HG03064 (cell line): ENCODE measurements around the gene PLIN4.

Experiments used
- ATAC-seq: cut with Tn5 transposase; IDR thresholded peaks from one replicate; pipeline ENCODE4 v1.9.1; 2021; ENCODE audit warnings: low read depth; ENCODE audit not compliant: unreplicated experiment

PLIN4 gene

GRCh38 chr19:4464815-4465581 lies 53.3 kb downstream of the PLIN4 start:
- no peak for ATAC-seq

DNA sequence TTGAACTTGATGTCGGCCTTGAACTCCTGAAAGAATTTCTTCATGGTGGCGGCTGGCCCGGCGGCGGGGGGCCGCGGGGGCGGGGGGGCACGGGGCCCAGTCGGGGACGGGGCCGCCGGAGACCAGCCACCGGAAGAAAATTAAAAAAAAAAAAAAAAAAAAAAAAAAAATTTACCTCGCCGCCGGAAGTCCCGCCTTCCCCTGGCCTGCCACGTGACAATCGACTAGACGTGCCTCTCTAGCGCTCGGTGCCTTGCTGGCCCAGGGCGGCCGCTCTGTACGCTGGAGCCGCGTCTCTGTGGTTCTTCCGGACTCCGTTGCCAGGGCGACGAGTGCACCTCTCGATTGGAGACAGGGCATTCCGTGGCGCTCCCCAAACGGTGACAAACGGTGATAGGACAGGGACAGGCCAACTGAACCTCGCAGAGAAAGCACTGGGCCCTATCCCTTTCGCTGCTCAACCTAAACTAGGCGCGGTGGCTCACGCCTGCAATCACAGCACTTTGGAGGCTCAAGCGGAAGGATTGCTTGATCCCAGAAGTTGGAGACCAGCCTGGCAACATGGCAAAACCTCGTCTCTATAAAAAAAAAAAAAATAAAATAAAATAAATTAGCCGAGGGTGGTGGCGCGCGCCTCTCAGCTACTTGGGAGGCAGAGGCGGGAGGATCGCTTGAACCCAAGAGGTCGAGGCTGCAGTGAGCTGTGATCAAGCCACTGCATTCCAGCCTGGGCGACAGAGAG lies 60.5 kb downstream of the PLIN4 start, which contains the start of gene UBXN6:
TSS of gene UBXN6 (minus strand) at position 141 of the 742 bp plus-strand sequence. CDS start at position 44, 97 bp downstream.
- ATAC-seq, result peak; percentile 70

DNA sequence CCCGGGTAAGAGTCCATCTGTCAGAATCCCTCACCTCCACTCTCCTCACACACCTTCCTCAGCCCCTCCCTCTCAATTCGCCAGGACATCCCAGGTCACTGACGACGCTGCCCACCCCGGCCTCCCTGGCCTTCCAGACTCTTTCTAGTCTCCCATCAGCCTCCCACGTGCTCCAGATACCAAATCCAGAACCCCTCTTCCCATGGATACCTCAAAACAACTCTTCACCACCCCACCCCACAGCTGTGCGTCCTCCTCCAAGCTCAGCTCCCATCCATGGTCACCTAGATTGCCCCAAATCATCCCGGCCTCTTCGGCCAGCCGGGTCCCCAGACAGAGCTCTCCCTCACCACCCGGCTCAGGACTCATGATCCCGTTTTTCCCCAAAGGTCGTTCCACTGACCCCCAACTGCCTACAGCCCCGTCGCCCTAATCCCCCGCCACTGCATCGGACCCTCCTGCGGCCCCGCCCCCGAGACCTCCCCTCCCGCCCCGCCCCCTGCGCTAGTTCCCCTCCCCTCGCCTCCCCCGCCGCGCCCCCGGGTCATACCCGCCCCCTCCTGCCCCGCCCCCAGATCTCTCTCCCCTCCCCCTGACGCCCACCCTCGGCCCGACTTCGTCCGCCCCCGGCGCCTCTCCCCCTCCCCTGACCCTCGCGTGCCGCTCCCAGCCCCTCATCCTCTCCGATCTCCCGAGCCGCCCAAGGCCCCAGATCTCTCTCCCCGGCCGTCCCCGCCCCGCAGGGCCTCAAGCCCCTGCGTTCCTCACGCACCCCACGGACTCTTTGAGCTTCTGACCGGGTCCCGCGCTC lies 61.2 kb downstream of the PLIN4 start:
- no peak for ATAC-seq

DNA sequence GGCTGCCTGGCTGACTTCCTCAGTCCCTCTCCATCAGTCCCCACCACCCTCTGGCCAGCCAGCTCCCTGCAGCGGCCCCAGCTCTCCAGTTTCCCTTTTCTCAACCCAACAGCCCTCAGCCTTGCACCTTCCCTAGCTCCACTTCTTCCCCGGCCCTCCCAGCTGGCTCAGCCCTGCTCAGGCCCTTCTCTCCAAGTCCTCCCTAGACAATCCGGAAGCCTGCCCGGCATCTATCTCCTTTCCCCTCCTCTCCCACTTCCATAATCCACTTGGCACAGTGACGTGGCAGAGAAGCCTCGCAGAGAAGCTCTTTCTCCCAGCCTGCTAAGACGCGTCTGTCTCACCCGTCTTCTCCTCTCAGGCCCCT lies 61.8 kb downstream of the PLIN4 start:
- no peak for ATAC-seq

DNA sequence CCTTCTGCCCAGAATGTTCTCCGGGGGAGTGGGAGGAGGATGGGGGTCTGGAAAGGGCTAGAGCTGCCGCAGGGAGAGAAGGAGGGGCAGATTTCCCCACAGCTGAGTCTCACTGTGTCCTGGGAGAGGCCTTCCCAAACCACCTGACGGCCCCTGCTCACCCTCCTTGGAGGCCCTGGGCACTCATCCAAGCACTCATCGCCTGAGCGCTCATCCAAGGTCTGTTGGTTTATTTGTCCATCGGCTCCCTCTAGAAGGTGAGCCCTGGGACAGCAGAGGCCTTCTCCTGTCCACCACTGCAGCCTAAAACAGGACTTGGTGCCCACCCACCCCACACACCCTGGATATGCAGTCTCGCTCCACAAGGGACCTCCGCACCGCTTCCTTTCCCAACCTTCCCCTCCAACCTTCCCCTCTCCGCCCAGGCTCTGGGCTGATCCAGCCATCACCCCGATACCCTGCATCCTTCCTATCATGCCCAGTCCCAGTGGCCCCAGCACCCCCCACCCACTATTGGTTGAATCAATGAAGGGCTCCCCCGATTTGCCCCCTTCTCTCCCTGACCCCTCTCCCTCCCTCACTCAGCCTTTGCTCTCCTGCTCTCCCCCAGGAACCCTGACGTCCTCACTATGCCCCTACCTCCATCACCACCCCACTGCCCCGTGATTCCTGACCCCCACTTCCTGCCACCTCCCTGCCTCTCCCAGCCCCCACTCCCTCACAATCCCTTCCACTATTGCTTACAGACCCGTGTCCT lies 62.4 kb downstream of the PLIN4 start:
- no peak for ATAC-seq

- ATAC-seq, result no peak
Observed at GRCh38 chr19:4454747-4455718, 63.3 kb downstream of the PLIN4 start.

DNA sequence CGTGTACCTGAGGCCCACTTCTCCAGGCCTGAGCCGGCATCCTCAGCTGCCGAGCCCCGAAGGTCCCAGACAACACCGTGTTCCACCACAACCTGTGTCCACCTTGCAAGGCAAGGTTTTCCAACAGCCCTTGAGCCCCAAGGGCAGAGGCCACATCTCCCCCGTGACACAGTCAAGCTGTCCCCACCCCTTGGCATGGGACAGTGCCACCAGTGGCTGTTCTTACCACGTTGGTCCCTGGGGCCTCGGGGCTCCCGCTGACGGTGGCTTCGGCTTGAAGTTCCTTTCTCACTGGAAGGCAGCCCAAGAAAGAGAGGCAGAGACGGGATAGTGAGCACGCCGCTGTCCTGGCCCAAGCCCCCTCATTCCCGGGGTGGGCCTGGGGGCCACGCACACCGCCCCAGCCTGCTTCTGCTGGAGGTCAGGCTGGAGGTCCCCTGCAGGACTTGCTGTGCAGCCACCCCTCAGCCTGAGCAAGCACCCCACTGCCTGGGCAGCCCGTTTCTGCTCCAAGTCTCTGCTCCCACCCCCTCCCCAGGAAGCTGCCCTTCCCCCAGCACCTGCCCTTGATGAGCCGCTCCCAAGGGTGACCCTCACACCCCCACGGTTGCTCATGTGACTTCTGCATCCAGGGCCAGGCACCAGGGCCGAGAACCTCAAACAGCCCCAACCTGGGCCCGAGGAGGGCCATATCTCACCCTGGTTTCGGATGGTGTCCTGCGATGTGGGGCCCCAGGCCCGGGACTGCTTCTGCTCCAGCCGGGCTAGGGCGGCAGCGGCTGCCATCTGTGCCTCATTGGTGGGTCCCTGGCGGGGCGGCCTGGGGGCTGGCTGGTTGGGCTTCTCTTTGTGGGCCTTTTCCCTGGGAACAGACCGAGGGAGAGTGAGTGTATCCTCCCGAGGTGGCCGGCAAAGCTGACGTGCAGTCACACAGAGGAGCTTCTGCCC lies 64.8 kb downstream of the PLIN4 start:
- no peak for ATAC-seq

DNA sequence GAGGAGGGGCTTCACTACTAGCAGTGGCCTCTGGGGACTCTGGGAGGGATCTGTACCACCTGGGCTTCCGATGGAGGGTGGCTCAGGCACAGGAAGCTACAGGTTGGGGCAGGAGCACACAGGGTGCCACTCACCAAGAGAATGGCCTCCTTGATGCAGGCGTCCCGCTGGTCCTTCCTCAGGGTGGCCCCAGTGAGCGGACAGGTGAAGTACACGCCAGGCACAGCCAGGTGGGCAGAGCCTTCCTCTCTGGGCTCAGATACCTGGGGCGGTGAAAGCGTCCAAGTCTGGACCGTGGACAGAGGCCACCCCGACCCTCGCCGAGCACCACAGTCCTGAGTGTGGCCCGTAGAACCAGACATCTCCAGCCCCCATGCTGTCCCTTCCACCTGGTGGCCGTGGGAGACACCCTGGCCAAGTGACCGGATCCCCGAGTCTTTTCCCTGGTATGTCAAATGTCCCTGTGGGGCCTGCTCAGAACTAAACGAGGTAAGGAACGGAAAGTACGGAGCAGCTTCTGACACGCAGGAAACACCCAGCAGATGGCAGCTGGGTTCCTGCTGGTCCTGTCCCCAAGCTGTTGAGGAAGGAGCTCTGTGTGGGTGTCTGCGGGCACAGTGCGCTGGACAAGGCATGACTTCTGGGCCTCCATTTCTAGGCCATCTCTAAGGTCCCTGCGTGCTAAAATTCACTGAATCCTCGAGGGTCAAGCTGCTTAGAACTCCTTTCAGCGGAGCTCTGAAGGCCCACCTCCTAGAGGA lies 65.9 kb downstream of the PLIN4 start:
- no peak for ATAC-seq
